Tibial nerve (tissue), 3 donors: ENCODE data around the gene LCA5.

Experiments used
- POLR2A ChIP-seq, 2 donors: fragments of 450-650 bp; IDR thresholded peaks; one replicate each; pipeline ENCODE4 v1.6.1; 2017; ENCODE audit warnings: antibody characterized with exemption in 2 of 2, mild to moderate bottlenecking in 2 of 2, moderate library complexity in 2 of 2
- TF ChIP-seq, protein P1 (sequence below), 5 experiments: fragments of 200-600 bp in 3 of 5; fragments of 450-650 bp in 2 of 5; sonication (generic) in 3 of 5; IDR thresholded peaks; one replicate each; pipeline ENCODE4 v1.5.1; 2016 to 2019; ENCODE audit warnings: antibody characterized with exemption in 5 of 5, mild to moderate bottlenecking in 3 of 5, moderate library complexity in 2 of 5

DNA sequence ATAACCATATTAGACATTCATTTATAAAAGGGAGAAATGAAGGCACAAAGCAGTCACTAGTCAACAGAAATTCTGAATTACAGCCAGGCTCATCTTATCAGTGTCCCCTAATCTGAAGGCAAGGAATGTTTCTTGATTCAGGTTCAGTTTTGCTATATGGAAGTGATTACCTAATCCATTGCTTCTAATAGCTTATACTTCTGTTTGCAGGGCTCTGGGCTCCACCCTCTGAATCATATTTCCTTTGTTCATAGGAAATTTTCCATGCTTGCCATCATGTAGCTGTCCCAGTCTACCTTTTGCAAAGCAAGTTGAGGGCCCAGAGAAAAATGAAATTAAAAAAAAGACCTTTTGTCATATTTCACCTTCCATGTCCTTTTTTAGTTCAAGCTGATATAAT is 96.0 kb downstream of the LCA5 start:
- TF ChIP-seq, protein P1, sequence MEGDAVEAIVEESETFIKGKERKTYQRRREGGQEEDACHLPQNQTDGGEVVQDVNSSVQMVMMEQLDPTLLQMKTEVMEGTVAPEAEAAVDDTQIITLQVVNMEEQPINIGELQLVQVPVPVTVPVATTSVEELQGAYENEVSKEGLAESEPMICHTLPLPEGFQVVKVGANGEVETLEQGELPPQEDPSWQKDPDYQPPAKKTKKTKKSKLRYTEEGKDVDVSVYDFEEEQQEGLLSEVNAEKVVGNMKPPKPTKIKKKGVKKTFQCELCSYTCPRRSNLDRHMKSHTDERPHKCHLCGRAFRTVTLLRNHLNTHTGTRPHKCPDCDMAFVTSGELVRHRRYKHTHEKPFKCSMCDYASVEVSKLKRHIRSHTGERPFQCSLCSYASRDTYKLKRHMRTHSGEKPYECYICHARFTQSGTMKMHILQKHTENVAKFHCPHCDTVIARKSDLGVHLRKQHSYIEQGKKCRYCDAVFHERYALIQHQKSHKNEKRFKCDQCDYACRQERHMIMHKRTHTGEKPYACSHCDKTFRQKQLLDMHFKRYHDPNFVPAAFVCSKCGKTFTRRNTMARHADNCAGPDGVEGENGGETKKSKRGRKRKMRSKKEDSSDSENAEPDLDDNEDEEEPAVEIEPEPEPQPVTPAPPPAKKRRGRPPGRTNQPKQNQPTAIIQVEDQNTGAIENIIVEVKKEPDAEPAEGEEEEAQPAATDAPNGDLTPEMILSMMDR (IDR thresholded peaks at IDR 0.05), result no peak
- TF ChIP-seq POLR2A (IDR thresholded peaks at IDR 0.05), result no peak
